HepG2 (cell line): ENCODE results near the gene TEAD1. TPM values are rescaled to one million over a fixed set of nuclear protein-coding genes. Genes with fewer than 3 reads are reported as not detected.

Experiments used
- GPBP1L1 ChIP-seq: sonication (generic); formaldehyde crosslinking; IDR thresholded peaks from 2 replicates; pipeline ENCODE4 v1.5.0; 2020; ENCODE audit warnings: mild to moderate bottlenecking, missing genetic modification reagents
- HNRNPLL ChIP-seq: fragments of 200-400 bp; formaldehyde crosslinking; IDR thresholded peaks from 2 replicates; pipeline ENCODE4 v1.6.1; 2017; ENCODE audit warnings: mild to moderate bottlenecking, low read depth, low read length; ENCODE audit not compliant: poor library complexity, severe bottlenecking
- PAF1 ChIP-seq: IDR thresholded peaks from 2 replicates; pipeline ENCODE4 v1.6.1; 2016; ENCODE audit warnings: missing genetic modification reagents, missing compliant biosample characterization
- SALL2 ChIP-seq: sonication (generic); formaldehyde crosslinking; IDR thresholded peaks from 2 replicates; pipeline ENCODE4 v1.8.1; 2023; ENCODE audit warnings: mild to moderate bottlenecking, missing genetic modification reagents, inconsistent platforms
- SAP130 ChIP-seq: IDR thresholded peaks from 2 replicates; pipeline ENCODE4 v1.6.1; 2016; ENCODE audit warnings: low read depth
- SNAPC2 ChIP-seq: sonication (generic); formaldehyde crosslinking; IDR thresholded peaks from 2 replicates; pipeline ENCODE4 v1.8.1; 2022; ENCODE audit warnings: mild to moderate bottlenecking, missing genetic modification reagents
- TAF1 ChIP-seq: sonication (generic); formaldehyde crosslinking; IDR thresholded peaks from 2 replicates; pipeline ENCODE4 v1.4.0; 2020; ENCODE audit warnings: missing genetic modification reagents
- TBL1XR1 ChIP-seq: fragments of 150-350 bp; IDR thresholded peaks from 2 replicates; pipeline ENCODE4 v1.6.1; 2014; ENCODE audit warnings: borderline replicate concordance, low read length; ENCODE audit not compliant: partially characterized antibody
- ZNF281 ChIP-seq: sonication (generic); formaldehyde crosslinking; IDR thresholded peaks from 2 replicates; pipeline ENCODE4 v1.4.0; 2020; ENCODE audit warnings: missing genetic modification reagents, borderline replicate concordance
- ZNF318 ChIP-seq: sonication (generic); formaldehyde crosslinking; IDR thresholded peaks from 2 replicates; pipeline ENCODE4 v1.4.0; 2020; ENCODE audit warnings: mild to moderate bottlenecking, missing genetic modification reagents
- ZNF563 ChIP-seq: sonication (generic); formaldehyde crosslinking; IDR thresholded peaks from 2 replicates; pipeline ENCODE4 v1.8.0; 2022; ENCODE audit warnings: mild to moderate bottlenecking, moderate library complexity, missing genetic modification reagents
- ZNF567 ChIP-seq: sonication (generic); formaldehyde crosslinking; IDR thresholded peaks from 2 replicates; pipeline ENCODE4 v1.8.1; 2023; ENCODE audit warnings: mild to moderate bottlenecking, missing genetic modification reagents, borderline replicate concordance
- ZNF597 ChIP-seq: sonication (generic); formaldehyde crosslinking; IDR thresholded peaks from 2 replicates; pipeline ENCODE4 v1.5.0; 2020; ENCODE audit warnings: missing genetic modification reagents
- ZNF607 ChIP-seq: sonication (generic); formaldehyde crosslinking; IDR thresholded peaks from 2 replicates; pipeline ENCODE4 v1.5.1; 2020; ENCODE audit warnings: missing genetic modification reagents, mild to moderate bottlenecking, borderline replicate concordance
- ZNF782 ChIP-seq: sonication (generic); formaldehyde crosslinking; IDR thresholded peaks from 2 replicates; pipeline ENCODE4 v1.4.0; 2020; ENCODE audit warnings: missing genetic modification reagents, mild to moderate bottlenecking, borderline replicate concordance
- polyA plus RNA-seq, 8 experiments: library from polyadenylated mRNA; depleted of rRNA in 3 of 8; stranded (reverse) in 7 of 8; unstranded in 1 of 8; fragments of >200 nt; fragmentation: Illumina TruSeq in 4 of 8; extraction: Trizol in 4 of 8; gene quantifications; 2 replicates each; pipeline versions ENCODE4 v1.2.1 to v1.2.3, GENCODE V29; 2011 to 2016; ENCODE audit warnings: low read depth in 4 of 8, missing spikeins in 1 of 8, mixed read lengths in 1 of 8; ENCODE audit not compliant: insufficient read depth in 1 of 8
- total RNA-seq, 5 experiments: library from RNA; depleted of rRNA; stranded (reverse); fragments of >200 nt; fragmentation: Illumina TruSeq; extraction: Trizol; gene quantifications; 2 replicates each; pipeline ENCODE4 v1.2.3, GENCODE V29; 2016; ENCODE audit warnings: low read depth in 1 of 5

The TEAD1 gene
- total and polyA plus RNA-seq, 2 of the 13 experiments (the other 11 are each of a cell fraction or from before 2014, with no cell fraction given): 20.1 to 30.5 TPM

GRCh38 chr11:12802418-12803085 lies 128.3 kb downstream of the TEAD1 start (continued):
- TF ChIP-seq TAF1 (0 out of 2 replicates have a peak, but pooled peaks have one; percentile 17), SALL2 (CRISPR knock-in tag) (0 out of 2 replicates have a peak, but pooled peaks have one; percentile 44), ZNF318 (no peak), ZNF607 (CRISPR knock-in tag) (no peak; the same call in 1 of the 2 replicates), PAF1 (CRISPR knock-in tag) (no peak), SAP130 (peak; percentile 91), ZNF281 (peak; percentile 61; the same call in 1 of the 2 replicates), ZNF597 (no peak), SNAPC2 (CRISPR knock-in tag) (0 out of 2 replicates have a peak, but pooled peaks have one; percentile 49), ZNF563 (CRISPR knock-in tag) (no peak), HNRNPLL (no peak), TBL1XR1 (peak; percentile 62), GPBP1L1 (no peak), ZNF782 (CRISPR knock-in tag) (no peak), ZNF567 (no peak)
